GM04503 (cell line): ENCODE data around the gene ST6GALNAC1.
"Not testable (repeated sequence)": the region's sequence is repeated elsewhere in the genome, so short reads cannot be mapped to it uniquely, and the experiment has no call there.

Experiments used
- DNase-seq: peaks from one replicate; pipeline ENCODE4 v3.0.0-alpha.2; 2012; ENCODE audit warnings: low read depth

The ST6GALNAC1 gene

GRCh38 chr17:76641501-76641900, 2.1 kb downstream of the ST6GALNAC1 start:
- no peak for DNase-seq

- DNase-seq: no peak
Measured at GRCh38 chr17:76640550-76641380, 2.8 kb downstream of the ST6GALNAC1 start.

GRCh38 chr17:76638263-76638662, 5.3 kb downstream of the ST6GALNAC1 start:
- DNase-seq: no peak

GRCh38 chr17:76636486-76637206, 6.9 kb downstream of the ST6GALNAC1 start:
- DNase-seq: not testable (repeated sequence)

GRCh38 chr17:76635659-76636360, 7.7 kb downstream of the ST6GALNAC1 start:
- DNase-seq: no peak

- DNase-seq: no peak
Measured at GRCh38 chr17:76635039-76635438, 8.5 kb downstream of the ST6GALNAC1 start.

GRCh38 chr17:76633628-76634328, 9.8 kb downstream of the ST6GALNAC1 start:
- no peak for DNase-seq

- no peak for DNase-seq
Measured at GRCh38 chr17:76631821-76632565, 11.6 kb downstream of the ST6GALNAC1 start.

- DNase-seq: no peak
Measured at GRCh38 chr17:76630151-76630550, 13.4 kb downstream of the ST6GALNAC1 start.

- no peak for DNase-seq
Measured at GRCh38 chr17:76627510-76627909, 16.0 kb downstream of the ST6GALNAC1 start.

GRCh38 chr17:76626442-76626841, 17.1 kb downstream of the ST6GALNAC1 start:
- DNase-seq: no peak

GRCh38 chr17:76625496-76625895, 18.1 kb downstream of the ST6GALNAC1 start:
- DNase-seq: no peak

- peak; percentile 32 for DNase-seq
Measured at GRCh38 chr17:76623271-76624146, 20.0 kb downstream of the ST6GALNAC1 start.

- DNase-seq: no peak
Measured at GRCh38 chr17:76617838-76618237, 25.7 kb downstream of the ST6GALNAC1 start.

- no peak for DNase-seq
Measured at GRCh38 chr17:76614912-76615617, 28.5 kb downstream of the ST6GALNAC1 start.

GRCh38 chr17:76614064-76614759, 29.3 kb downstream of the ST6GALNAC1 start:
- DNase-seq: not testable (repeated sequence)

- DNase-seq: no peak
Measured at GRCh38 chr17:76612977-76613851, 30.3 kb downstream of the ST6GALNAC1 start.

- DNase-seq: no peak
Measured at GRCh38 chr17:76612465-76612864, 31.1 kb downstream of the ST6GALNAC1 start.
